A549 (cell line): Measurements from ENCODE around the gene PDLIM3. TPM values are rescaled to one million over a fixed set of nuclear protein-coding genes. Genes with fewer than 3 reads are reported as not detected.

ENCODE experiments used
- ATAC-seq, 2 experiments: fragments of 200-7000 bp in 1 of 2; fragments of >200 bp in 1 of 2; cut with Nextera tagmentation in 1 of 2; cut with Tn5 transposase in 1 of 2; 3 replicates each; pipeline versions ENCODE4 v1.8.0 to v1.9.1; 2018 to 2020; ENCODE audit warnings: mild to moderate bottlenecking in 1 of 2, moderate library complexity in 1 of 2
- CTCF ChIA-PET: fragments of 300-600 bp; sonication (Branson Sonifier 250); formaldehyde crosslinking; extraction: SDS; loops from one replicate; lab custom pipeline; 2021; ENCODE audit warnings: antibody characterized with exemption, inconsistent platforms; lab: Yijun Ruan, JAX
- POLR2A ChIA-PET: fragments of 350-600 bp; formaldehyde crosslinking; extraction: SDS; loops from one replicate; lab custom pipeline; 2021; ENCODE audit warnings: antibody characterized with exemption, inconsistent platforms; lab: Yijun Ruan, JAX
- DNase-seq, 2 experiments: peaks; one replicate each; pipeline versions ENCODE4 v3.0.0 to v3.0.0-alpha.2; 2011 to 2016; ENCODE audit warnings: low read depth in 1 of 2, low spot score in 1 of 2
- FAIRE-seq: peaks from 2 replicates; lab custom pipeline; 2011; peaks lifted over from hg19 to GRCh38; lab: Jason Lieb, UNC
- H3K27ac ChIP-seq, 2 experiments: fragments of >200 bp; sonication (Bioruptor Twin); formaldehyde crosslinking; 3 replicates each; pipeline ENCODE4 v1.5.1; 2016 to 2017
- H3K4me1 ChIP-seq: fragments of >200 bp; sonication (Bioruptor Twin); formaldehyde crosslinking; 3 replicates; pipeline ENCODE4 v1.6.1; 2016
- H3K4me2 ChIP-seq: fragments of >200 bp; sonication (Bioruptor Twin); formaldehyde crosslinking; 3 replicates; pipeline ENCODE4 v1.6.1; 2016
- H3K4me3 ChIP-seq: fragments of >200 bp; sonication (Bioruptor Twin); formaldehyde crosslinking; 3 replicates; pipeline ENCODE4 v1.5.1; 2016
- H3K9me3 ChIP-seq: fragments of >200 bp; sonication (Bioruptor Twin); formaldehyde crosslinking; 3 replicates; pipeline ENCODE4 v1.6.1; 2016
- CBX2 ChIP-seq: fragments of 200-600 bp; sonication (generic); IDR thresholded peaks from 2 replicates; pipeline ENCODE4 v1.6.1; 2016; ENCODE audit warnings: low read depth, mild to moderate bottlenecking, borderline replicate concordance
- CHD4 ChIP-seq: fragments of 200-600 bp; sonication (generic); IDR thresholded peaks from 2 replicates; pipeline ENCODE4 v1.6.1; 2016; ENCODE audit warnings: antibody characterized with exemption, mild to moderate bottlenecking, borderline replicate concordance
- EHF ChIP-seq: fragments of 250-450 bp; sonication (Bioruptor Pico); IDR thresholded peaks from 2 replicates; pipeline ENCODE4 v1.5.0; 2020; ENCODE audit warnings: mild to moderate bottlenecking
- EHMT2 ChIP-seq: fragments of 200-600 bp; sonication (generic); IDR thresholded peaks from 2 replicates; pipeline ENCODE4 v1.6.1; 2016; ENCODE audit warnings: antibody characterized with exemption, low read depth, mild to moderate bottlenecking, moderate library complexity
- FOSL2 ChIP-seq, 2 experiments: fragments of 450-650 bp in 1 of 2; fragments of >200 bp in 1 of 2; sonication (Bioruptor Twin) in 1 of 2; formaldehyde crosslinking; IDR thresholded peaks; 2 replicates each; pipeline versions ENCODE4 v1.5.0 to v1.6.1; 2016 to 2020; ENCODE audit warnings: mild to moderate bottlenecking in 1 of 2, moderate library complexity in 1 of 2
- GATA3 ChIP-seq: IDR thresholded peaks from 2 replicates; pipeline ENCODE4 v1.6.1; 2012; ENCODE audit warnings: borderline replicate concordance
- HOXB5 ChIP-seq: fragments of 250-450 bp; sonication (Bioruptor Pico); IDR thresholded peaks from 2 replicates; pipeline ENCODE4 v1.5.0; 2020; ENCODE audit warnings: mild to moderate bottlenecking, moderate library complexity
- JUN ChIP-seq, 2 experiments: fragments of >200 bp; sonication (Bioruptor Twin); formaldehyde crosslinking; IDR thresholded peaks; 2 replicates in 1 of 2; 3 replicates in 1 of 2; pipeline ENCODE4 v1.6.1; 2016 to 2017
- KDM1A ChIP-seq: fragments of 200-600 bp; sonication (generic); IDR thresholded peaks from 2 replicates; pipeline ENCODE4 v1.6.1; 2016; ENCODE audit warnings: low read depth, mild to moderate bottlenecking
- KDM5A ChIP-seq: fragments of 200-600 bp; sonication (generic); IDR thresholded peaks from 2 replicates; pipeline ENCODE4 v1.6.1; 2016; ENCODE audit warnings: antibody characterized with exemption, mild to moderate bottlenecking
- MAFK ChIP-seq: fragments of 450-650 bp; IDR thresholded peaks from 2 replicates; pipeline ENCODE4 v1.6.1; 2014; ENCODE audit not compliant: partially characterized antibody
- MAZ ChIP-seq: fragments of 150-350 bp; IDR thresholded peaks from 2 replicates; pipeline ENCODE4 v1.6.1; 2014; ENCODE audit warnings: antibody characterized with exemption, low read depth, low read length, borderline replicate concordance
- MYC ChIP-seq: IDR thresholded peaks from 2 replicates; pipeline ENCODE4 v1.6.1; 2012; ENCODE audit warnings: mild to moderate bottlenecking, inconsistent platforms, low read length, improper control_type of control experiment, borderline replicate concordance
- NR3C1 ChIP-seq: fragments of >200 bp; sonication (Bioruptor Twin); formaldehyde crosslinking; IDR thresholded peaks from 3 replicates; pipeline ENCODE4 v1.6.1; 2017
- POLR2A ChIP-seq: IDR thresholded peaks from 2 replicates; pipeline ENCODE4 v1.6.1; 2012; ENCODE audit warnings: mild to moderate bottlenecking, low read length
- RAD21 ChIP-seq, 2 experiments: fragments of >200 bp in 1 of 2; sonication (Bioruptor Twin) in 1 of 2; formaldehyde crosslinking in 1 of 2; IDR thresholded peaks in 1 of 2; conservative IDR thresholded peaks in 1 of 2; 2 replicates in 1 of 2; 3 replicates in 1 of 2; pipeline ENCODE4 v1.6.1; 2012 to 2018; ENCODE audit warnings: inconsistent platforms in 1 of 2
- RCOR1 ChIP-seq: fragments of 150-350 bp; IDR thresholded peaks from 2 replicates; pipeline ENCODE4 v1.6.1; 2014; ENCODE audit warnings: antibody characterized with exemption, low read length, low read depth
- RFX5 ChIP-seq: fragments of 450-650 bp; IDR thresholded peaks from 2 replicates; pipeline ENCODE4 v1.7.1; 2014; ENCODE audit warnings: antibody characterized with exemption, mild to moderate bottlenecking, moderate library complexity
- RNF2 ChIP-seq: fragments of 200-600 bp; sonication (generic); IDR thresholded peaks from 2 replicates; pipeline ENCODE4 v1.6.1; 2016; ENCODE audit warnings: low read depth, mild to moderate bottlenecking, antibody characterized with exemption, moderate library complexity, borderline replicate concordance
- SMC3 ChIP-seq: fragments of >200 bp; sonication (Bioruptor Twin); formaldehyde crosslinking; IDR thresholded peaks from 3 replicates; pipeline ENCODE4 v1.6.1; 2018; ENCODE audit warnings: inconsistent platforms
- ZC3H11A ChIP-seq: fragments of 450-650 bp; IDR thresholded peaks from 2 replicates; pipeline ENCODE4 v1.6.1; 2014; ENCODE audit warnings: antibody characterized with exemption, mild to moderate bottlenecking
- ZFP36 ChIP-seq: fragments of 450-650 bp; IDR thresholded peaks from 2 replicates; pipeline ENCODE4 v1.6.1; 2014; ENCODE audit warnings: borderline replicate concordance; ENCODE audit not compliant: partially characterized antibody
- ZNF302 ChIP-seq: fragments of 250-450 bp; sonication (Bioruptor Pico); IDR thresholded peaks from 2 replicates; pipeline ENCODE4 v1.9.0; 2021; ENCODE audit warnings: inconsistent platforms, mild to moderate bottlenecking, moderate library complexity
- WGBS: methylation state at CpG from one replicate; pipeline ENCODE4 v1.1.6; 2017; ENCODE audit errors: missing lambda C conversion rate; 5-methylcytosine and 5-hydroxymethylcytosine counted together
- polyA plus RNA-seq, 4 experiments: library from polyadenylated mRNA; depleted of rRNA in 3 of 4; stranded (reverse); fragments of >200 nt; fragmentation: RNase III in 1 of 4; extraction: RNeasy Plus Mini Kit Qiagen cat#74134 plus additional on column Dnase treatment in 1 of 4; gene quantifications; 2 replicates in 3 of 4; 3 replicates in 1 of 4; pipeline ENCODE4 v1.2.3, GENCODE V29; 2011 to 2017
- TF ChIP-seq, protein P1 (sequence below): fragments of >200 bp; sonication (Bioruptor Twin); formaldehyde crosslinking; IDR thresholded peaks from 3 replicates; pipeline ENCODE4 v1.6.1; 2016
- TF ChIP-seq, protein P2 (sequence below): fragments of 150-350 bp; IDR thresholded peaks from 2 replicates; pipeline ENCODE4 v1.6.1; 2014; ENCODE audit warnings: low read depth, mild to moderate bottlenecking, low read length
- TF ChIP-seq, protein P3 (sequence below): fragments of 250-450 bp; sonication (Bioruptor Pico); IDR thresholded peaks from 2 replicates; pipeline ENCODE4 v1.5.0; 2020; ENCODE audit warnings: low read depth, mild to moderate bottlenecking, moderate library complexity
- TF ChIP-seq, protein P4 (sequence below): fragments of 450-650 bp; IDR thresholded peaks from 2 replicates; pipeline ENCODE4 v1.6.1; 2014; ENCODE audit warnings: antibody characterized with exemption
- TF ChIP-seq, protein P5 (sequence below): IDR thresholded peaks from 2 replicates; pipeline ENCODE4 v1.6.1; 2012
- TF ChIP-seq, protein P6 (sequence below): fragments of 250-450 bp; sonication (Bioruptor Pico); IDR thresholded peaks from 2 replicates; pipeline ENCODE4 v1.5.0; 2021; ENCODE audit warnings: mild to moderate bottlenecking, moderate library complexity, borderline replicate concordance

PDLIM3 gene
- polyA plus RNA-seq, 2 of the 4 experiments (the other 2 are of a cell fraction) = 0.18 to 0.37 TPM

DNA sequence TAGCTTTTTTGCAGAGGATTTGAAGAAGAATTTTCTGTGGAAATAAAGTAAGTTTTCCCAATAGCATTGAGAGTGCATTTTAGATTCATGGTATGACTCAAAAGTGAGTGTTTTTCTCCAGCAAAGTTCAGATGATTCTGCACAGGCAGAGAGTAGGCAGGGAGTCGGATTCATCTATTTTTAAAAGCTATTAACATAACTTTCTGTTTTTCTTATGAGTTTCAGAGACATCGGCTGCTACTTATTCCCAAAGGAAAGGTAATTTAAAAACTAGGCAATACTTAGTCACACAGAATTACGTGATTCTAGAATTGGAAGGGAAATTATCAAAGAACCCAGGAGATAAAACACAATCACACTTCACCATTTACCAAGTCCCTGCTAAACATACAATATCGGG, 68.2 kb downstream of the PDLIM3 start:
- WGBS = 38% methylated on average over 4 of the region's 4 CpGs
- CTCF ChIA-PET = interaction anchor here (1.1 kb wide), 1 partner anchor 130 kb away, joined by 3 read pairs; no protein-coding TSS in a partner anchor
- no peak overlapping the region for H3K4me2 ChIP-seq
- FAIRE-seq (no peak), DNase-seq (no peak), ATAC-seq (no peak)
- POLR2A ChIA-PET = no interaction called here
- no peak overlapping the region for H3K4me3 ChIP-seq
- no peaks in the 10 kb centered on the region for H3K9me3 ChIP-seq
- TF ChIP-seq RAD21 (conservative IDR thresholded peaks at IDR 0.05 in 1 of 2, IDR thresholded peaks at IDR 0.05 in 1 of 2) (no peak), RCOR1 (no peak), SMC3 (no peak), FOSL2 (IDR thresholded peaks at IDR 0.05) (no peak), FOSL2 (CRISPR knock-in tag; IDR thresholded peaks at IDR 0.05) (no peak), MYC (no peak), ZC3H11A (no peak), MAZ (no peak), KDM1A (no peak), JUN (IDR thresholded peaks at IDR 0.05) (no peak), MAFK (no peak), GATA3 (no peak), NR3C1 (no peak), ZNF302 (CRISPR knock-in tag) (no peak)
- TF ChIP-seq, protein P1, sequence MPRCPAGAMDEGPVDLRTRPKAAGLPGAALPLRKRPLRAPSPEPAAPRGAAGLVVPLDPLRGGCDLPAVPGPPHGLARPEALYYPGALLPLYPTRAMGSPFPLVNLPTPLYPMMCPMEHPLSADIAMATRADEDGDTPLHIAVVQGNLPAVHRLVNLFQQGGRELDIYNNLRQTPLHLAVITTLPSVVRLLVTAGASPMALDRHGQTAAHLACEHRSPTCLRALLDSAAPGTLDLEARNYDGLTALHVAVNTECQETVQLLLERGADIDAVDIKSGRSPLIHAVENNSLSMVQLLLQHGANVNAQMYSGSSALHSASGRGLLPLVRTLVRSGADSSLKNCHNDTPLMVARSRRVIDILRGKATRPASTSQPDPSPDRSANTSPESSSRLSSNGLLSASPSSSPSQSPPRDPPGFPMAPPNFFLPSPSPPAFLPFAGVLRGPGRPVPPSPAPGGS = no peak
- TF ChIP-seq, protein P2, sequence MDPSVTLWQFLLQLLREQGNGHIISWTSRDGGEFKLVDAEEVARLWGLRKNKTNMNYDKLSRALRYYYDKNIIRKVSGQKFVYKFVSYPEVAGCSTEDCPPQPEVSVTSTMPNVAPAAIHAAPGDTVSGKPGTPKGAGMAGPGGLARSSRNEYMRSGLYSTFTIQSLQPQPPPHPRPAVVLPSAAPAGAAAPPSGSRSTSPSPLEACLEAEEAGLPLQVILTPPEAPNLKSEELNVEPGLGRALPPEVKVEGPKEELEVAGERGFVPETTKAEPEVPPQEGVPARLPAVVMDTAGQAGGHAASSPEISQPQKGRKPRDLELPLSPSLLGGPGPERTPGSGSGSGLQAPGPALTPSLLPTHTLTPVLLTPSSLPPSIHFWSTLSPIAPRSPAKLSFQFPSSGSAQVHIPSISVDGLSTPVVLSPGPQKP = no peak
- H3K4me1 ChIP-seq = 0 out of 3 replicates have a peak, but pooled peaks cover 2% of the 10 kb centered on the region
- no peak overlapping the region for H3K27ac ChIP-seq

DNA sequence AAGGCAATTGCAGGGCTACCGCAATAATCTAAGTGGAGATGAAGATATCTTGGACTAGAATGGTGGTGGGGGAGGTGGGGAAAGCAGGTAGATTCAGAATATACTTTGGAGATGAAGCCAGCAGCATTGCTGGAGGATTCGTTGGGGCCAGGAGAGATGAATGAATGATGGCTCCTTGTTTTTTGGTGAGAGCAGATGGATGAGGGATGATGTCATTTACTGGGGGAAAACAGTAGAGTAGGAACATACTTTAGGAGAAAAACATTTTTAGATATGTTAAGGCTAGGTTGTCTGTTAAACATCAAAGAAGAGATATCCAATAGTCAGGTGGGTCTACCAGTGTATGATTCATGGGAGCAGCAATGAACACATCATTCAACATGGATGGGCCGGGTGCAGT, 69.6 kb downstream of the PDLIM3 start:
- 56% methylated on average over 3 of the region's 3 CpGs for WGBS
- H3K4me1 ChIP-seq = no peaks in the 10 kb centered on the region
- ATAC-seq (no peak), DNase-seq (no peak), FAIRE-seq (no peak)
- H3K4me2 ChIP-seq = no peak overlapping the region
- H3K9me3 ChIP-seq = no peaks in the 10 kb centered on the region
- ChIA-PET POLR2A (no interaction called here), CTCF (no interaction called here)
- H3K4me3 ChIP-seq = no peak overlapping the region
- H3K27ac ChIP-seq = no peak overlapping the region
- TF ChIP-seq CBX2 (no peak), CHD4 (no peak), FOSL2 (IDR thresholded peaks at IDR 0.05) (no peak), FOSL2 (CRISPR knock-in tag; IDR thresholded peaks at IDR 0.05) (no peak), EHMT2 (no peak), KDM5A (no peak), EHF (CRISPR knock-in tag) (no peak), HOXB5 (CRISPR knock-in tag) (no peak), RFX5 (no peak), POLR2A (no peak), RNF2 (no peak), ZFP36 (no peak), SMC3 (no peak)
- TF ChIP-seq, protein P3, sequence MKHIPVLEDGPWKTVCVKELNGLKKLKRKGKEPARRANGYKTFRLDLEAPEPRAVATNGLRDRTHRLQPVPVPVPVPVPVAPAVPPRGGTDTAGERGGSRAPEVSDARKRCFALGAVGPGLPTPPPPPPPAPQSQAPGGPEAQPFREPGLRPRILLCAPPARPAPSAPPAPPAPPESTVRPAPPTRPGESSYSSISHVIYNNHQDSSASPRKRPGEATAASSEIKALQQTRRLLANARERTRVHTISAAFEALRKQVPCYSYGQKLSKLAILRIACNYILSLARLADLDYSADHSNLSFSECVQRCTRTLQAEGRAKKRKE (CRISPR knock-in tag) = no peak
- TF ChIP-seq, protein P4, sequence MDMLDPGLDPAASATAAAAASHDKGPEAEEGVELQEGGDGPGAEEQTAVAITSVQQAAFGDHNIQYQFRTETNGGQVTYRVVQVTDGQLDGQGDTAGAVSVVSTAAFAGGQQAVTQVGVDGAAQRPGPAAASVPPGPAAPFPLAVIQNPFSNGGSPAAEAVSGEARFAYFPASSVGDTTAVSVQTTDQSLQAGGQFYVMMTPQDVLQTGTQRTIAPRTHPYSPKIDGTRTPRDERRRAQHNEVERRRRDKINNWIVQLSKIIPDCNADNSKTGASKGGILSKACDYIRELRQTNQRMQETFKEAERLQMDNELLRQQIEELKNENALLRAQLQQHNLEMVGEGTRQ = no peak
- TF ChIP-seq, protein P5, sequence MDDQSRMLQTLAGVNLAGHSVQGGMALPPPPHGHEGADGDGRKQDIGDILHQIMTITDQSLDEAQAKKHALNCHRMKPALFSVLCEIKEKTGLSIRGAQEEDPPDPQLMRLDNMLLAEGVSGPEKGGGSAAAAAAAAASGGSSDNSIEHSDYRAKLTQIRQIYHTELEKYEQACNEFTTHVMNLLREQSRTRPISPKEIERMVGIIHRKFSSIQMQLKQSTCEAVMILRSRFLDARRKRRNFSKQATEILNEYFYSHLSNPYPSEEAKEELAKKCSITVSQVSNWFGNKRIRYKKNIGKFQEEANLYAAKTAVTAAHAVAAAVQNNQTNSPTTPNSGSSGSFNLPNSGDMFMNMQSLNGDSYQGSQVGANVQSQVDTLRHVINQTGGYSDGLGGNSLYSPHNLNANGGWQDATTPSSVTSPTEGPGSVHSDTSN = no peak
- TF ChIP-seq, protein P6, sequence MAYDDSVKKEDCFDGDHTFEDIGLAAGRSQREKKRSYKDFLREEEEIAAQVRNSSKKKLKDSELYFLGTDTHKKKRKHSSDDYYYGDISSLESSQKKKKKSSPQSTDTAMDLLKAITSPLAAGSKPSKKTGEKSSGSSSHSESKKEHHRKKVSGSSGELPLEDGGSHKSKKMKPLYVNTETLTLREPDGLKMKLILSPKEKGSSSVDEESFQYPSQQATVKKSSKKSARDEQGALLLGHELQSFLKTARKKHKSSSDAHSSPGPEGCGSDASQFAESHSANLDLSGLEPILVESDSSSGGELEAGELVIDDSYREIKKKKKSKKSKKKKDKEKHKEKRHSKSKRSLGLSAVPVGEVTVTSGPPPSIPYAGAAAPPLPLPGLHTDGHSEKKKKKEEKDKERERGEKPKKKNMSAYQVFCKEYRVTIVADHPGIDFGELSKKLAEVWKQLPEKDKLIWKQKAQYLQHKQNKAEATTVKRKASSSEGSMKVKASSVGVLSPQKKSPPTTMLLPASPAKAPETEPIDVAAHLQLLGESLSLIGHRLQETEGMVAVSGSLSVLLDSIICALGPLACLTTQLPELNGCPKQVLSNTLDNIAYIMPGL (CRISPR knock-in tag) = no peak
